Uterus (tissue), 4 donors: ENCODE results near the gene IRF4. TPM values are rescaled to one million over a fixed set of nuclear protein-coding genes. Genes with fewer than 3 reads are reported as not detected.

Source experiments
- DNase-seq, 2 donors: peaks; one replicate each; pipeline ENCODE4 v3.0.0-alpha.2; 2019 to 2020
- H3K27ac ChIP-seq, 2 donors: fragments of 200-600 bp; sonication (generic); 1 replicate in 1 of 2; 2 replicates in 1 of 2; pipeline ENCODE4 v1.5.1; 2016 to 2018
- H3K27me3 ChIP-seq, 2 donors: fragments of 200-600 bp; sonication (generic); one replicate each; pipeline ENCODE4 v1.5.1; 2018 to 2019; ENCODE audit warnings: control low read depth in 1 of 2
- H3K36me3 ChIP-seq, 2 donors: fragments of 200-600 bp; sonication (generic); one replicate each; pipeline ENCODE4 v1.5.1; 2019; ENCODE audit warnings: control low read depth in 1 of 2
- H3K4me1 ChIP-seq, 2 donors: fragments of 200-600 bp; sonication (generic); one replicate each; pipeline ENCODE4 v1.5.1; 2018 to 2019; ENCODE audit warnings: control low read depth in 1 of 2
- H3K4me3 ChIP-seq, 2 donors: fragments of 200-600 bp; sonication (generic); 1 replicate in 1 of 2; 2 replicates in 1 of 2; pipeline ENCODE4 v1.5.1; 2018 to 2019; ENCODE audit warnings: mild to moderate bottlenecking in 1 of 2
- H3K9me3 ChIP-seq, 2 donors: fragments of 200-600 bp; sonication (generic); one replicate each; pipeline ENCODE4 v1.5.1; 2019; ENCODE audit warnings: control low read depth in 1 of 2
- POLR2A ChIP-seq, 2 donors: fragments of 450-650 bp; IDR thresholded peaks; one replicate each; pipeline ENCODE4 v1.6.1; 2016; ENCODE audit warnings: antibody characterized with exemption in 2 of 2, mild to moderate bottlenecking in 1 of 2, moderate library complexity in 1 of 2
- intact Hi-C: fragments of 100-400 bp; cut with DNase I; formaldehyde crosslinking; loops from one replicate; pipeline ENCODE4 v1.15.1; 2023; ENCODE audit warnings: low total_unique reads
- total RNA-seq, 4 donors: library from RNA; depleted of rRNA in 3 of 4; stranded (reverse); fragments of >200 nt in 3 of 4; gene quantifications; one replicate each; pipeline versions ENCODE4 v1.1.0 to v1.2.4, GENCODE V29; 2014 to 2023
- TF ChIP-seq, protein P1 (sequence below), 4 experiments: fragments of 200-600 bp in 2 of 4; fragments of 450-650 bp in 2 of 4; sonication (generic) in 2 of 4; IDR thresholded peaks; one replicate each; pipeline ENCODE4 v1.5.1; 2016 to 2019; ENCODE audit warnings: antibody characterized with exemption in 4 of 4, mild to moderate bottlenecking in 2 of 4, moderate library complexity in 1 of 4
- donor health status: DM: yes; HTN: yes; CAD: no.

Gene IRF4
- total RNA-seq, 4 donors from 2014 or later, result 0.55 to 2.0 TPM; not detected in 2

DNA sequence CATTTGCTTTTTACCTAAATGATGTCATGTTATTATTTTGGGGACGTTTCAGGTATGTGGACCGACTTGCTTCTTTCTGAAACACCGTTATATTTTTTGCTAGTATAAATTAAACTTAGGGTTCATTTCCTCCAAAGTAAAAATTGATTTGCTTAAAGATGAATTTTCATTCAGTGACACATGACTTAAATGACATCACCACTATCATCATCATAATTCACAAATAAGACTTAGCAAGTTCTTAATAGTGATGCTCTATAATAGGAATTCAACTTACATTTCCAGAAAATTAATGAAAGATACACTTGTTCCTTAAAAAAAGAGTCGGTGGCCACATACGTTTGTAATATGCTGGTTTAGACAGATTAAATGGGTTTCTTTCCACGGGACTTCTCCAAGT, 9.3 kb downstream of the IRF4 start:
- H3K27ac ChIP-seq, result no peak overlapping the region
- no peaks in the 10 kb centered on the region for H3K36me3 ChIP-seq
- no peak for TF ChIP-seq POLR2A (IDR thresholded peaks at IDR 0.05)
- TF ChIP-seq, protein P1, sequence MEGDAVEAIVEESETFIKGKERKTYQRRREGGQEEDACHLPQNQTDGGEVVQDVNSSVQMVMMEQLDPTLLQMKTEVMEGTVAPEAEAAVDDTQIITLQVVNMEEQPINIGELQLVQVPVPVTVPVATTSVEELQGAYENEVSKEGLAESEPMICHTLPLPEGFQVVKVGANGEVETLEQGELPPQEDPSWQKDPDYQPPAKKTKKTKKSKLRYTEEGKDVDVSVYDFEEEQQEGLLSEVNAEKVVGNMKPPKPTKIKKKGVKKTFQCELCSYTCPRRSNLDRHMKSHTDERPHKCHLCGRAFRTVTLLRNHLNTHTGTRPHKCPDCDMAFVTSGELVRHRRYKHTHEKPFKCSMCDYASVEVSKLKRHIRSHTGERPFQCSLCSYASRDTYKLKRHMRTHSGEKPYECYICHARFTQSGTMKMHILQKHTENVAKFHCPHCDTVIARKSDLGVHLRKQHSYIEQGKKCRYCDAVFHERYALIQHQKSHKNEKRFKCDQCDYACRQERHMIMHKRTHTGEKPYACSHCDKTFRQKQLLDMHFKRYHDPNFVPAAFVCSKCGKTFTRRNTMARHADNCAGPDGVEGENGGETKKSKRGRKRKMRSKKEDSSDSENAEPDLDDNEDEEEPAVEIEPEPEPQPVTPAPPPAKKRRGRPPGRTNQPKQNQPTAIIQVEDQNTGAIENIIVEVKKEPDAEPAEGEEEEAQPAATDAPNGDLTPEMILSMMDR (IDR thresholded peaks at IDR 0.05), result no peak
- intact Hi-C loops, result no loop called here
- H3K4me1 ChIP-seq, result no peaks in the 10 kb centered on the region
- no peak overlapping the region for H3K4me3 ChIP-seq
- DNase-seq, result no peak
- no peaks in the 10 kb centered on the region for H3K27me3 ChIP-seq
- H3K9me3 ChIP-seq, result no peaks in the 10 kb centered on the region

DNA sequence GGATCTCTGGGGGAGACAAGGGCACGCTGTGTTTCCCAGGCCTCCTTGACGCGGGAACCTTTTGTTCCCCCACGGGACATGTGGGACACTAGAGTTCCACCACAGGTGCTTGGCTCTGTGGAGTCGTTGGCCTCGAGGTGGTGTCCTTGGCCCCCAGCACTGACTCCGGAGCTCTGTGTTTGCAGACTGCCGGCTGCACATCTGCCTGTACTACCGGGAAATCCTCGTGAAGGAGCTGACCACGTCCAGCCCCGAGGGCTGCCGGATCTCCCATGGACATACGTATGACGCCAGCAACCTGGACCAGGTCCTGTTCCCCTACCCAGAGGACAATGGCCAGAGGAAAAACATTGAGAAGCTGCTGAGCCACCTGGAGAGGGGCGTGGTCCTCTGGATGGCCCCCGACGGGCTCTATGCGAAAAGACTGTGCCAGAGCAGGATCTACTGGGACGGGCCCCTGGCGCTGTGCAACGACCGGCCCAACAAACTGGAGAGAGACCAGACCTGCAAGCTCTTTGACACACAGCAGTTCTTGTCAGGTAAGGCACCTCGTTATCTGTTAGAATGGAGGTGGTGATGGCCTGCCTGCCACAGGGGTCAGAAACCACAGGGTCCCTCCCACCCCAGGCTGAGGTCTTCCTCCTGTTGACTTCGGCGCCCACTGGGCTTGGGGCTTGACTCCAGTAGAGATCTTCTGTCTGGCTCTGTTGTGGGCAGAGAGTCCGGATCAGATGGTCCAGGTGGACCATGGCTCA, 9.9 kb downstream of the IRF4 start:
- intact Hi-C loops, result no loop called here
- DNase-seq, result no peak
- Histone ChIP-seq H3K4me3 (no peak overlapping the region), H3K4me1 (no peaks in the 10 kb centered on the region), H3K9me3 (no peaks in the 10 kb centered on the region), H3K36me3 (no peaks in the 10 kb centered on the region), H3K27ac (no peak overlapping the region), H3K27me3 (no peaks in the 10 kb centered on the region)
- TF ChIP-seq, protein P1 (IDR thresholded peaks at IDR 0.05), result no peak
- TF ChIP-seq POLR2A (IDR thresholded peaks at IDR 0.05), result no peak

DNA sequence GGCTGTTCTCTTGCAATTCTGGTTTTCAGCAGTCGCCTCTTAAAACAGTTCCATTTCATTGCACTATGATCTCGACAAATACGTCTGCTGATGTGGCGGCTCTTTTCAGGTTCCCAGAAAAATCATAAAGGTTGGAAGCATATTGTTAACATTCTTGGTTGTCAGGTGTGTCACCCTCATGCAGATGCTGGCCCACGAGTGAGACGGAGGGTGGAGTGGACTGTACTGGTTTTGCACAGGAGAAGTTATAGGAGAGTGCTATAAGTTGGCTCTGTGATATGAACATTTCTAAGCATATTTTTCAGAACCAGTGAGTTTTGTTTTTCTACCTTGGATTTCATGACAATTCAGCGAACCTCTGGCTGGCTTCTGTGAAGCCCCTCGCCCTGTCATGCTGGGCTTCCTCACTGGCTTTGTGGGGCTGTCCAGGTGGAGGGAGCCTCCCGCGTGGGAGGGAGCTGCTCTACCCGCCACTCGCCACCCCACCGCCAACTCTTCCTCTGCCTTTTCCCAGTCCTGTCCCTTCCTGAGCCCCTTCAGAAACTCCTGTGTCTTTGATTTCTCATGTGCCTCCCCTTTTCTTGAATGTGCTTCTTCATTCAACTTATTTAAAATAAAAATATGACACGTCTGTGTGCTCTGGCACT, 10.6 kb downstream of the IRF4 start:
- Histone ChIP-seq H3K9me3 (no peaks in the 10 kb centered on the region), H3K36me3 (no peaks in the 10 kb centered on the region), H3K4me1 (no peaks in the 10 kb centered on the region), H3K27me3 (no peaks in the 10 kb centered on the region), H3K27ac (no peak overlapping the region), H3K4me3 (no peak overlapping the region)
- intact Hi-C loops, result no loop called here
- DNase-seq, result no peak
- no peak for TF ChIP-seq POLR2A (IDR thresholded peaks at IDR 0.05)
- TF ChIP-seq, protein P1 (IDR thresholded peaks at IDR 0.05), result no peak

DNA sequence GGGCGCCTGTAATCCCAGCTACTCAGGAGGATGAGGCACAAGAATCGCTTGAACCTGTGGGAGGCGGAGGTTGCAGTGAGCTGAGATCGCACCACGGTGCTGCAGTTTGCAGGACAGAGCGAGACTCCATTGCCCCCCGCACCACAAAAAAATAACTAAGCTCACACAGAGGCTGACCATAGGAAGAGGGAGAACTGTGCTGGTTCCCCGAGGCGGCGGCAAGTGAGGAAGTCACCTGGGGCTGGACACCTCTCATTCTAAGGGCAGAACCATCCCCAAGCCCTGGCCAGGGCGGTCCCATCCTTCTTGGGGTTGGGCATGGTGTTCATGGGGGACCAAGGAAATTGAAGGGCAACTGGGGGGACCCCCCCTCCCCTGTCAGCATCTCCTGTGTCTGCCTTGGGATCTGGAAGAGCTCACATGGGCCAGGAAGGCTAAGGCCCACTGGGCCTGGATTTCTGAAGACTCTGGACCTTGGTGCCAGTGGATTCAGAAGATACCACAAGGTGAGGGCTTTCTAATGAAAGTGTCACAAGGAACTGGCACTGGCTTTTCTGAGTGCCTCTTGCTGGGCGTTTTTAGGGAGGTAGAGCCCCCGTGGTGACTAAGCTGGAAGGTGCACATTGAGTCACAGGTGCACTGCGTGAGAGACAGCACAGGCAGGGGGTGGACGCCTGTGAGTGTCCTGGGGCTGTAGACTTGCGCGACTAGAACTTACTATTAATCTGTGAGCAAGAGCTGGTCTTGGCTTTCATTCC, 11.5 kb downstream of the IRF4 start:
- Histone ChIP-seq H3K4me1 (no peaks in the 10 kb centered on the region), H3K36me3 (no peaks in the 10 kb centered on the region), H3K9me3 (no peaks in the 10 kb centered on the region), H3K27me3 (no peaks in the 10 kb centered on the region), H3K27ac (no peak overlapping the region), H3K4me3 (no peak overlapping the region)
- TF ChIP-seq, protein P1 (IDR thresholded peaks at IDR 0.05), result no peak
- no peak for TF ChIP-seq POLR2A (IDR thresholded peaks at IDR 0.05)
- intact Hi-C loops, result no loop called here
- DNase-seq, result no peak
